Suppressor macrophage treated with lipopolysaccharide for 1 hour (primary cell): ENCODE data around the gene UGT1A4.

ENCODE experiments used
- DNase-seq, 3 donors: peaks; one replicate each; pipeline ENCODE4 v3.0.0-alpha.2; 2020 to 2022

Gene UGT1A4

DNA sequence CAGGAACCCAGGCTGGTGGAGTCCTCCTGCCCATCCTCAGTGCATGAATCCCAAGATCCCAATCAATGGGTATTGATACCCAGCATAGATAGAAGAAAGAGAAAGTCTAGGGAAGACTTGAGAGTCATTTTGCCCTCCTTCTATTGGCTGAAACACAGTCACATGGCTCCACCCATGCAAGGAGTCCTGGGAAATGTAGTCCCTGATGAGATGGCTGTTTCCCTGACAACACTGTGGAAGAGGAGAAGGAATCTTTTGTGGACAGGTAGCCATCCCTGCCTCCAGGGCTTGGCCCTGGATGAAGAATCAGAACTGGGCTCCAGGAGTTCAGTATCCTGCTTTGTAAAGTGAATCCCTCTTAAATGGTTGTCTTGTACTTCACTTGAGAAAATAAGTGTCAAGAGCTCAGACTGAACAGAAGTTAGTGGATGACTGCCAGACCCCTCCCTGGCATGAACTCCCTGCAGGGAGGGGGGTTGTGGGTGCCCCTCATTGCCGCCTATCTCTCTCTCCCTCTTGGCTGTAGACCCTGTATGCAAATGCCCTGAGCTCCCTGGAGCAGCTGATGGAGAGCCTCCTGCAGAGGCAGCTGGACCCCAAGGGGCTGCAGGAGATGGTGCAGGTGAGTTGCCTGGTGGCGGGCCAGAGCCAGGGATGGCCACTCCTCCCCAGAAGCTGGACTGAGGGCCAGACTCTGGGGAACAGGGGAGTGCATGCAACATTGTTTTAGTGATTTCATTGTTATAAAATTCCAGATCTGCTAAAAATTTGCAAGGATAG, 95.7 kb downstream of the UGT1A4 start:
- no peak for DNase-seq

DNA sequence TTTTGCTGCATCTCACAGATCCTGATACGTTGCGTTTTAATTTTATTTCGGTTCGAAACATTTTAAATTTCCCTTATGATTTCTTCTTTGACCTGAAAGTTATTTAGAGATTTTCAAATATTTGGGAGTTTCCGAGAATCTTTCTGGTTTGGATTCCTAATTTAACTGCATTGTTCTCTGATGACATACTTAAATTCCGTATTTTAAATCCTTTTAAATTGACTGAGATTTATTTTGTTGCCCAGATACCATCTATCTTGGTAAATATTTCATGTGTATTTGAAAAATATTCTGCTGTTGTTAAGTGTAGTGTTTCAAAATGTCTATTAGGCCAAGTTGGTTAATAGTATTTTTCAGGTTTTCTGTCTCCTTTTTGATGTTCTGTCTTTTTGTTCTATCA, 97.3 kb downstream of the UGT1A4 start:
- no peak for DNase-seq

DNA sequence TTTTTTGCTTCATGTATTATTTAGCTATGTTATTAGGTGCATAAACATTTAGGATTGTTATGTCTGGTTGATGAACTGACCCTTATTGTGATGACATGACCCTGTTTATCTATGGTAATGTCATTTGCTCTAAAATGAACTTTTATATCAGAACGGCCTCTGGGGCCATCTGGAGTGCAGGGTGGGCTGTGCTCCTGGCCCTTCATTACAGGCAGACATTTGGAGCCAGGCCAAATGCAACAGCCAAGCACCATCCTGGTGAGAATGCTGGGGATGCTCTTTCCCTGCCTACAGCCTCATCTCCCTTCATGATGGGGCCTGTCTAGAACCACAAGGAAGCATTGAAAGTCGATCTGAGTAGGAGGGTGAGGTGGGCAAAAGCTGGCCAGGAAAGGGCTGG, 97.8 kb downstream of the UGT1A4 start:
- no peak for DNase-seq

DNA sequence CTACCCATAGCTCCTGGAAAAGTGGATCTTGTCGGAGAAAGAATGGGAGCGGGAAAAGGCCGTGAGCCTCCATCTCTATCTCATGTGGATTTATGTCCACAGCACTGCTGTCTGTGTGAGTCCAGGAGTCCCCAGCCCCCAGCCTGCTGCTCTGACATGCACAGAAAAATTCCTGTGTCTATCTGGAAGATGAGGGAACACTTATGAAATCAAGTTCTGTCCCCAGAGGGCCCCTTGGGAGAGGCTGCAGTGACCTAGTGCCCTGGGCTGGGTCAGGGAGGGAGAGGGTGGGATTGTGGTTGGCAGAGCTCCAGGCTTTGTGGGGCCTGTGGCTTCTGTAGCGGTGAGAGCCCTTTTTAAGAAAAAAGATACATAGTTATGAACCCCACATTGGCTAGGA, 98.2 kb downstream of the UGT1A4 start:
- DNase-seq: no peak

DNA sequence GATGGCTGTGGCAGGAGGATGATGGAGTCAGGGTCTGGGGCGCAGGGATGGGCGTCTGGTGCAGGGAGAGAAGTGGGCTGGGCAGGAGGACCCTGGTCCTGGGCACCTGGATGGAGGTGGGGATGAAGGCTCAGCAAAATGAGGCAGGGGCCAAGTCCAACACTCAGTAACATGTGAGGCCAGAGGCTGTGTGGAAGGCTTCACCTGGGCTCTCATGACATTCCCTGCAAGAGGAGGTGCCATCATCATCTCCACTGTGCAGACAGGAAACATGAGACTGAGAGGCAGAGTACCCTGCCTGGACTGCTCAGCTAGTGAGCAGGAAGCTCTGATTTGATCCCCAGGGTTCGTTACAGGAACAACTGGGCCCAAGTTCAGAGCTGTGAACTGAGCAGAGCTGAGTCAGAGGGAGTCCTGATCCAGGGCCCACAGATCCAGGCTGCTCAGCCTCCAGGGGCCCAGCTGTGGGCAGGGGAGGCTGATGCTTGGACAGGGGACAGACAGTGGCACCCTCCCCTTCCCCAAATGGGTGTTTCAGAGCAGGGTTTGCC, 98.9 kb downstream of the UGT1A4 start:
- no peak for DNase-seq

DNA sequence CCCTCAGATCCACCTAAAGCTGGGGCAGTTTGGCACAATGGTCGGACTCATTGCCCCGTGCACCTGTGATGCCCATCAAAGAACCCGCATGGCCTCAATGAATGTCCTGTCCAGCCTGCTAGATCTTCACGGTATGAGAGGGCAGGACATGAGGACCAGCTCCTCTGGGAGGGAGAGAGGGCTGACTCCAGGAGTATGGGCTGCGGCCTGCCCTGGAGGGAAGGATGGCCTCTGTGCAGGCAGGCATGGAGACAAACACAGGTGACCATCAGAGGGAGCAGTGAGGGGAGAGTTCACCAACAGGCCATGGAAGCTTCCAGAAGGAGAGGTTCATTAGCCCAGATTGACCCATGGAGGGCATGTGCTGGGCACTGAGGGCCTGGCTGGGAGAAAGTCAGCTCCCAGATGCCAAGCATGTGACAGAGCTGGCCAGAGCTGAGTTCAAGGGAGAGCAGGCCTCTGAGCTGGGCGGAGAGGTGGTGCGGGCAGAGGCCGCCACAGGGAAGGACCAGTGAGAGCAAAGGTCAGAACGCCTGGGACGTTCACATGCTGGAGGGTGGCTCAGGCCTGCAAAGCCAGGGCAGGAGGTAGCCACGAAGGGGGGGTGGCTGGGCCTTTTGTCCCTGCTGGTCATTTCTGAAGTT, 99.6 kb downstream of the UGT1A4 start:
- DNase-seq: no peak

DNA sequence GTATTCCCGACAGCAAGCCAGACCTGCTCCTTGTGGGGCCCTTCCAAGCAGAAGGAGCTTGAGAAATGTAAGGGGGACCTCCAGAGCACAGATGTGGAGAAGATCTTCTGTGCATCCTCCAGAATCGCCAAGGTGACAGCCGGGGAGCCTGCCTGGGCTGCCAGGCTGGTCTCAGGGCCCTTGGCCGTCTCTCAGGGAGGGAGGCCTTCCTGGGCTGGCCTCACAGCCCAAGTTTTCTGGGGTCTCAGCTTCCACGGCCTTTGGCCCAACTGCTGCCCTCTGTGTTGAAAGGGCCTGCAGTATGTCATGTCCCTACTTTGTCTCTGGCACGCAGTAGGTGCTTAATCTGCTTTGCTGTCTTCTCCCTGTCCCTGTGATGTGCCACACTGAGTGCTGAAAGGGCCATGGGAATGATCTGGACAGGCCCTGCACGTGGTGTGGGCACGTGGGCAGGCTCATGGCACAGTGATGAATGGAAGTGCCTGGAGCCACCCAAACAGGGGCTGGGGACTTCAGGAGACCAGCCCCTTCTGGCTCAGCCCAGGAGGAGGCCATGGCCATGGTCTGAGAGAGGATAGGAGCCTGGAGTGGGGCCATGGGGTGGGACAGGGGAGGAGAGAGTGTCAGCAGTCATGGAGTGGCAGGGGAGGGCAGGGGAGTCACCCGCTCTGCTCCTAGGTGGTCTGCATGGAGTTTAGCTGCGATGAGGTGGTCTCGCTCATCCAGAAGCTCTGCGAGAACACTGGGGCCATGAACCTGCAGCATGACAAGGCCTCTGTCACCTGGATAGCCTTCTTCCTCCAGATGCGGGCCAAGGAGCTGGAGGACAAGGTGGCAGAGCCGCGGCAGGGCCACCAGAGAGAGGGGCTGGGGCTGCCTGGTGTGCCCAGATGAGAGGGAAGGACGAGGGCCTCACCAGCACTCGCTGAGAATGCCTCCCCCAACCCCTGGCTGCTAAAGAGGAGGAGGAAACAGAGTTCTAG, 100.4 kb downstream of the UGT1A4 start:
- DNase-seq: no peak

DNA sequence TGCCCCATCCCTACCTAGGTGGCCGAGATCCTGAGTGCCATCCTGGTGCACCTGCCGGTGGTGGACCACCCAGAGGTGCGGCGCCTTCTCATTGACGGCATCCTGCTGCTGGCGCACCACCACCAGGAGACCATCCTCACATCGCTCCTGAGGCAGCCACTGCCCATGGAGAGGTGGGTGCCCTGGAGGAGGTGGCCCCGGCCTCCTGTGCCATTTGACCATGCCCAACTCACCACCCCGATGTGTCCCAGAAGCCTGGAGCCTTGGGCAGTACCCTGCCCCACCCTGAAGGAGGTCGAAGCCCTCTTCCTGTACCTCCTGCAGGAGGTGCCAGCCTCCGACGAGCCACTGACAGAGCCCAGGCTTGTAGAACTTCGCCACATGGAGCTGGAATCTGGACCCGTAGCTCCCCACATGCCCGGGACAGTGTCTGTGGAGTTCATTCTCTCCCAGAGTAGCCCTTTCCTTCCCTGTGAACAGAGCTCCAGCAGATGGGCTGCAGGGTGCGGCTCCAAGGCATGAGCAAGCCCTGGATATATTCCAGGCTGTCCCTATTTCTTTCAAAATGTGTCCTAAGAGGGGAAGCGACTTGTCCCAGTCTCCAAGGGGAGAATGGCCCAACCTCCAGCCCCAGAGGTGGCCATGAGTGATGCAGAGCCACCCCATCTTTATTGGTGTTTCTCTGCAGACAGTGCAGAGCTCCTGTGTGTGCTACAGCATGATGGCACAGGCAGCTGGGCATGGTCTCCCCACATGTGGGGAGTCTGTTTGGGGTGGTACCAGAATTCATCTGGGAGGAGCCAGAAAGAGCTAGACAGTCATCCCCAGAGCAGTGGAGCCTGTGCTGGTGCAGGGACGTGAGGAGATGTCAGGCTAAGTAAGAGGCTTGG, 101.6 kb downstream of the UGT1A4 start:
- no peak for DNase-seq

DNA sequence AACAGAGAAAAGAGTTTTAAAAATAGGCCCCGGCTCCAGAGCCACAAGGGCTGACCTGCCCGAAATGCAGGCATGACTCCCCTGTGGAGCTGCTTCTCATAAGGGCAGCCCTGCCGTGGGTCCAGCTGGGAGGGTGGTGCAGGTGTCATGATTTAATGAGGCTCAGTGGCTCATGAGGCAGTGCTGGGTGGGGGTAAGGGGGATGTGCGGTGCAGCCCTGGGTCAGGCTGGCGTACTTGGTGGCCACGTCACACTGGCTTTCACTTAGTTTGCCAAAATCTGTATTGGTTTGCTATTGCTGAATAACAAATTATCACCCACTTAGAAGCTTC, 102.2 kb downstream of the UGT1A4 start:
- DNase-seq: no peak

DNA sequence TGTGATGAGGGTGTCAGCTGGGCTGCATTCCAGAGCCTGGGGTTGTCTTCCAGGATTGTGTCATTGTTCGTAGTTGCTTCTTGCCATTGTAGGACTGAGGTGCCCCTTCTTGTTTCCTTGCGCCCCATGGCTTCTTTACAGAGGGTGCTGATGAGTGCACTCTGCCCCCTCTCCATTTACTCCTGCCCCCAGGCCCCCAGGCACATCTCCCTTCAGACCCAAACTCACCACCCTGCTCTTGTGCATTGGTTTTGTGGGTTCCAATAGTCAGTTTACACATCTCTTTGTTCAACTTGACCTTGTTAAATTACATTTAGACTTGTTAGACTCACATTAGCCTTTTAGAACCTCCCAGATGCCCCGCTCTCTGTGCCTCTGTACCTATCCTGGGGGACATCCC, 102.7 kb downstream of the UGT1A4 start:
- no peak for DNase-seq

DNA sequence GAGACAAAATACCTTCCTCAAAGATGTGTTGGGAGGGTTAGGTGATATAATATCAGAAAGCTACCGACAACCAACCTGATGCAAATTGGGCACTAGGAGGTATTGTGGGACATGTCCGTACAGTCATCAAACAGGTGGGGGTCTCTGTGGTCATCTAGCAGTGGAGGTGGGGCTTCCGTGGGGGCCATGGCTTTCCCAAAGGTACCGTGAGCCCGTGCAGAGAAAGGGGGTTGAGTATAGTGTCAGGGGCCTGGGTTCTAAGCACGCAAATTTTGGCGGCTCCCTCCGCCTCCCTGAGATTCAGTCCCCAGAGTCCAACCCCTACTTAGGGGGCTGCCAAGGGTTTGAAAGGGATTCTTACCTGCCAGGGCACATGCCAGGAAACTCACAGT, 103.2 kb downstream of the UGT1A4 start:
- no peak for DNase-seq

DNA sequence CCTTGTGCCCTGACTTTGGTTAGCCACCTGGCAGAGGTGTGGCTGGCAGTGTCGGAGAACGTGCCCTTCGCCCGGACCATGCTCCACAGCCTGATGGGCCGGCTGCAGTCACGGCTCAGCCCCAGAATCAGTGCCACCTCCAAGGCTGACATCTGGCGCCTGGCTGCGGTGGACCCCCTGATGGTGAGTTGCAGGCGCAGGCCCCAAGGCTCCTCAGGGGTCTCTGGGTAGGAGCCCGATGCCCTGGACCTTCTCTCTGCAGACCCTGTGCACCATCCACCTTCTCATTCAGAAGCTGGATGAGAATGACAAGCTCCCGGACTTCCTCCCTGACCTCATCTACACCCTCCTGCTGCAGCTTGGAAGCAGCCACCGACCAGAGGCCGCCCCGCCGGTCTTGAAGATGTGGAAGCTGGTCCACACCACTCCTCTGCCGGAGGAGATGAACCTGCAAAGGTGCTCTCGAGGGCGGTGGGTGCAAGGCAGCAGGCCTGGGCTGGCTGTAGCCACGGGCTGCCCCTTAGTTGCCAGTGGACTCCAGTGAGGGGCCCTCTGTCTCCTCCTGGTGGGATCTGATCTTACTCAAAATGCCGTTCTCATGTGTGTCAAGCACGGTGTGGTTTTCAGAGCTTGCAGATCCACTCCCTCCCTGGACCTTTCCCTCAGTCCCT, 103.7 kb downstream of the UGT1A4 start:
- no peak for DNase-seq
